Rectal smooth muscle tissue (tissue), 1 donor: ENCODE data around the gene SBSN.

Experiments
- H3K27ac ChIP-seq: one replicate; pipeline ENCODE4 v1.7.0; 2013; ENCODE audit warnings: low read depth, low read length, inconsistent platforms
- H3K27me3 ChIP-seq: one replicate; pipeline ENCODE4 v1.7.0; 2013; ENCODE audit warnings: low read length; ENCODE audit not compliant: control insufficient read depth, insufficient read depth
- H3K36me3 ChIP-seq: one replicate; pipeline ENCODE4 v1.7.0; 2013; ENCODE audit warnings: low read length; ENCODE audit not compliant: control insufficient read depth, insufficient read depth
- H3K4me1 ChIP-seq: one replicate; pipeline ENCODE4 v1.7.0; 2013; ENCODE audit warnings: low read length; ENCODE audit not compliant: control insufficient read depth, insufficient read depth
- H3K4me3 ChIP-seq: one replicate; pipeline ENCODE4 v1.7.0; 2013; ENCODE audit warnings: low read length
- H3K9ac ChIP-seq: one replicate; pipeline ENCODE4 v1.7.0; 2013; ENCODE audit warnings: low read length

The SBSN gene

GRCh38 chr19:35517342-35517741, 10.8 kb downstream of the SBSN start:
- peaks cover 3% of the 10 kb centered on the region for H3K27me3 ChIP-seq
- H3K4me1 ChIP-seq: no peaks in the 10 kb centered on the region
- no peaks in the 10 kb centered on the region for H3K36me3 ChIP-seq
- H3K27ac ChIP-seq: no peak overlapping the region
- no peak overlapping the region for H3K9ac ChIP-seq
- H3K4me3 ChIP-seq: no peak overlapping the region

DNA sequence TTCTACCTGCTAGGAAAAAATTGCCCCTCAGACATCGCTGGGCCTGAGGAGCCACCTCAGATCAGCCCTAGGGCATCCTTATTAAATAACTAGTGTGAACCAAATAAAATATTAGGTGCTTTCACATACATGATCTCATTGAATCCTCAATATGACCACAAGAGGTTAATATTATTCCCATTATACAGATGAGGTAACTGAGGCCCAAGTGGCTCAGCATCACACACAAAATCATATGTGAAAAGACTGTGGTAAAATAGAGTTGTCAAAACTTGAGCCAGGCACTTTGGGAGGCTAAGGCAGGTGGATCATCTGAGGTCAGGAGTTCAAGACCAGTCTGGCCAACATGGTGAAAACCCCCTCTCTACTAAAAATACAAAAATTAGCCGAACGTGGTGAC, 11.8 kb downstream of the SBSN start:
- Histone ChIP-seq H3K27ac (no peak overlapping the region), H3K4me3 (no peak overlapping the region), H3K27me3 (peaks cover 3% of the 10 kb centered on the region), H3K36me3 (no peaks in the 10 kb centered on the region), H3K9ac (no peak overlapping the region), H3K4me1 (no peaks in the 10 kb centered on the region)

DNA sequence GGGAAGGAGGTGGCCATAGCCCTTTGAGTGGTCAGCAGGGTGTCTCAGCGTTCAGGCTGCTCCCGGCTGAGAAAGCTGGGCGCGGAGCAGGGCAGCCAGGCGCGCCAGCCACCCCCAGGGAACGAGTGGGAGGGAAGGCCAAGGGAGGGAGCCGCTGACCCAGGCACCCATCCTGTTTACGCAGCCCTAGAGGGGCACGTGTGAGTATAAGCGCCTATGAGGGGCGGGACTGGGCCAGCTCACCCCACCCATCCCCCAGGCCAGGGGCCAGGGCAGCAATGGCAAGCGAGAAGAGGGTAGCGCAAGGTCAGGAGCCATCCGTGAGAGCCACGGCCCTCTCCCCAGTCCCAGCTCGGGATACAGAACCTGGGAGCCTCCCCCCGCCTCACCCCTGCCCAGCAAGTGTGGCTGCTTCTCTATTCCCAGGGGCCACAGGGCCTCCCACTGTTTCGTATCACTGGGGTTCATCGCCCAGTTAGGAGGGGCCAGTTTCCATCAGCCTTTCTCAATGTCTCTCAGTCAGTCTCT, 13.8 kb downstream of the SBSN start:
- Histone ChIP-seq H3K9ac (no peak overlapping the region), H3K27me3 (peaks cover 13% of the 10 kb centered on the region), H3K27ac (no peak overlapping the region), H3K4me1 (no peaks in the 10 kb centered on the region), H3K36me3 (no peaks in the 10 kb centered on the region), H3K4me3 (no peak overlapping the region)

GRCh38 chr19:35513628-35514281, 14.4 kb downstream of the SBSN start, which contains the start of gene DMKN:
DMKN (minus strand) TSS chr19:35513649; CDS start chr19:35513475, 174 bp downstream.
- no peak within 1 kb of the TSS for H3K9ac ChIP-seq

GRCh38 chr19:35512831-35513627, 15.1 kb downstream of the SBSN start:
- Histone ChIP-seq H3K27ac (no peak overlapping the region), H3K36me3 (no peaks in the 10 kb centered on the region), H3K27me3 (peaks cover 13% of the 10 kb centered on the region), H3K4me3 (no peak overlapping the region), H3K4me1 (no peaks in the 10 kb centered on the region), H3K9ac (no peak overlapping the region)

More at GRCh38 chr19:35513628-35514281, 14.4 kb downstream of the SBSN start, which contains the start of gene DMKN:
- Histone ChIP-seq H3K36me3 (no peaks in the 10 kb centered on the region), H3K27me3 (peaks cover 13% of the 10 kb centered on the region), H3K27ac (no peak within 1 kb of the TSS), H3K4me3 (no peak within 1 kb of the TSS), H3K4me1 (no peaks in the 10 kb centered on the region)

- Histone ChIP-seq H3K4me3 (no peak overlapping the region), H3K27ac (no peak overlapping the region), H3K36me3 (no peaks in the 10 kb centered on the region), H3K9ac (no peak overlapping the region), H3K27me3 (peaks cover 13% of the 10 kb centered on the region), H3K4me1 (no peaks in the 10 kb centered on the region)
Observed at GRCh38 chr19:35511337-35511736, 16.8 kb downstream of the SBSN start.

DNA sequence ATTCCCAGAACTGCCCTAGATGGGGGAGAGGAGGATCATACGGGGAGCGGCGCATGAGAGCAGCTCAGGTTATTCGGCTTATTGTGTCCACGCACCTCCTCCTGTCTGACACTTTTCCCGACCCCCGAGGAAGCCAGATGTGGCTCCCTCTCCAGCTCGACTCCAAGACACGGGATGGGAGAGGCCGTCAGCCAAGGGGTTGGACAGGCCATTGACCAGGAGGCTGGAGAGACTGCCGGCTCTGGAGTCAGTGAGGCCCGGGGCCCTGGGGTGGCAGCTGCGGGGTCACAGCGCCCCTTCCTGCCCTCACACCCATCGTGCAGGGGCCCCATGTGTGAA, 17.5 kb downstream of the SBSN start:
- H3K4me1 ChIP-seq: no peaks in the 10 kb centered on the region
- H3K9ac ChIP-seq: no peak overlapping the region
- H3K27ac ChIP-seq: no peak overlapping the region
- peak overlapping the region; percentile 58 for H3K4me3 ChIP-seq
- peaks cover 13% of the 10 kb centered on the region for H3K27me3 ChIP-seq
- H3K36me3 ChIP-seq: no peaks in the 10 kb centered on the region

DNA sequence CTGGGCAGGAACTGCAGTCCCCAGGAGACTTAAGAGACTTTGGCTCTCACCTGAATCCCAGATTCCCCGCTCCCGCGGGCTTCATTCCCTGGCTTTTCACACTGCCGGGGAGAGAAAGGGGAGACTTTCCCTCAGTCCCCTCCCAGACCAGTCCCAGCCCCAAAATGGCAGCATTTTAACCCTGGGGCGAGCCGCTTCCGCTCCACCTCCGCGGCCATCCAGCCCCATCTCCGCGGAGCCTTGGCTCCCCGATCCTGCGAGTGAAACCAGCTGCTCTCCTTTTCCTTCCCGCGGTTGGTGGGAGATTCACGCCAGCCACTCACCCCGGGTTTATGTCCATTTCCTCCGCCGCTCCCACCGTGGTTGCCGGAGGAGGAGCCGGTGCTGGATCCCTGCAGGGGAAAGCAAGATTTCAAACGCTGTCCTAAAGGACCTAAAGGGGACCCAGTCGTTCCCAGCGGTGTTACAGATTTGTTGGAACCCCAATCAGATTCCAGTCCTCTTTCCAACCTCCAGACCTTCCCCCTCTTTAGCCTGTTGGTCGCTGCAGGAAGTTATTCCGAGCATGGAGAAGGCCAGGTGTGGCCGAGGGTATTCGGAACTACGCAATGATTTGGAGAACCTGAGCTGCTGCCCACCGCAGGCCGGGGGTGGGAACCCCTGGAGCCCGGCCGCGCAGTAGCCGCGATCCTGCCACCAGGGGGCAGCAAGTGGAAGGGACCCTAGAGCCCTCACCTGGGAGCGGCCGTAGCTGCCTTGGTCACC, 18.1 kb downstream of the SBSN start:
- Histone ChIP-seq H3K9ac (peak overlapping the region; percentile 24), H3K4me3 (peak overlapping the region; percentile 58), H3K27ac (peak overlapping the region; percentile 11), H3K36me3 (no peaks in the 10 kb centered on the region), H3K4me1 (no peaks in the 10 kb centered on the region), H3K27me3 (peaks cover 13% of the 10 kb centered on the region)

- Histone ChIP-seq H3K4me1 (no peaks in the 10 kb centered on the region), H3K4me3 (peak overlapping the region; percentile 58), H3K9ac (no peak overlapping the region), H3K36me3 (no peaks in the 10 kb centered on the region), H3K27me3 (peaks cover 13% of the 10 kb centered on the region), H3K27ac (no peak overlapping the region)
Observed at GRCh38 chr19:35509018-35509652, 19.0 kb downstream of the SBSN start.

DNA sequence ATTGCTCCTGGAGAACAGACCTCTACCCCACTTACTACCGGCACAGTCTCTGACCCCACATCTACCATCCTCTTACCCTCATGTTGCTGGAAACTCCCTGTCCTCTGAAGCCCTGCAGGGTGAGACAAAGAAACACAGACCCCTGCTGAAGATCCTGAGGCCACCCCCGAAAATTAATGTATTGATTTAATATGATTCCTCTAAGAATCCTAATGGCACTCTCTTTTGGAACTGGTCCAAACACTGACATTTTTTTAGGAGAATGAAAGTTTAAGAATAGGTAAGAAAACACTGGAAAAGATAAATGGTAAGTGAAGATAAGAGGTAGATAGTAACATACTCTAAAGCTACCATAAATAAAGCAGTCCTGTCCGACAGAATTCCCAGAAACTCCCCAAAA, 20.0 kb downstream of the SBSN start:
- Histone ChIP-seq H3K27ac (no peak overlapping the region), H3K9ac (no peak overlapping the region), H3K27me3 (peaks cover 12% of the 10 kb centered on the region), H3K4me3 (no peak overlapping the region), H3K36me3 (no peaks in the 10 kb centered on the region), H3K4me1 (no peaks in the 10 kb centered on the region)

- H3K36me3 ChIP-seq: no peaks in the 10 kb centered on the region
- H3K4me1 ChIP-seq: no peaks in the 10 kb centered on the region
- H3K27ac ChIP-seq: no peak overlapping the region
- H3K4me3 ChIP-seq: no peak overlapping the region
- H3K27me3 ChIP-seq: peaks cover 10% of the 10 kb centered on the region
- H3K9ac ChIP-seq: no peak overlapping the region
Observed at GRCh38 chr19:35507561-35507960, 20.6 kb downstream of the SBSN start.

DNA sequence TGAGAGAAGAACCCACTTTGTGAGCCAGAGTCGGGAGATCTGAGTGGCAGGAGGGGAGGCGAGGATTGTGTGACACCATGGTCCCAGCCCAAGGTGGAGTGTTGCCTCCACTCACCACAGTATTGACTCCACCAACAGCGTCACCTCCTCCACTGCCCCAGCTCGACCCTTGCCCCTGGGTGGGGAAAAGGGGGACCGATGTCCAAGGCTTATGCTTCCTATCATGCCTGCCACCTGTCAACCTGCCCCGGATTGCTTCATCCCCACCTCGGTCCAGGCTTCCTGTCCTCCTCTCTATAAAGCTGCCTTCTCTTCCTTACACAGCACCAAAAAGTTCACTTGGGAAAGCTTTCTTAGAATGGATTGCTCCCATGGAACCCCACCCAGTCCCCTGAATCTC, 22.1 kb downstream of the SBSN start:
- H3K27ac ChIP-seq: no peak overlapping the region
- H3K4me3 ChIP-seq: no peak overlapping the region
- no peaks in the 10 kb centered on the region for H3K4me1 ChIP-seq
- no peak overlapping the region for H3K9ac ChIP-seq
- peaks cover 10% of the 10 kb centered on the region for H3K27me3 ChIP-seq
- H3K36me3 ChIP-seq: no peaks in the 10 kb centered on the region
